DOHH2 (cell line): ENCODE measurements around the gene DHRS4L2.
A peak's percentile ranks its signal among the peaks of the same experiment; 100 is the strongest.
"Not testable (repeated sequence)": the region's sequence is repeated elsewhere in the genome, so short reads cannot be mapped to it uniquely, and the experiment has no call there.

ENCODE experiments used
- H3F3A ChIP-seq: fragments of 200-600 bp; sonication (generic), shearing (Covaris generic); 2 replicates; pipeline ENCODE4 v1.6.0; 2016; ENCODE audit warnings: antibody characterized with exemption, mild to moderate bottlenecking; ENCODE audit not compliant: control insufficient read depth, insufficient read depth
- H3K27ac ChIP-seq: fragments of 200-600 bp; sonication (generic); 2 replicates; pipeline ENCODE4 v1.5.1; 2014; ENCODE audit warnings: low read depth, mild to moderate bottlenecking, low read length, moderate library complexity
- H3K27me3 ChIP-seq: fragments of 200-600 bp; sonication (generic); 2 replicates; pipeline ENCODE4 v1.6.1; 2014; ENCODE audit warnings: mild to moderate bottlenecking, low read length, mixed read lengths; ENCODE audit not compliant: control insufficient read depth
- H3K36me3 ChIP-seq: fragments of 200-600 bp; sonication (generic); 2 replicates; pipeline ENCODE4 v1.6.1; 2014; ENCODE audit warnings: mild to moderate bottlenecking, low read length, moderate library complexity, mixed read lengths; ENCODE audit not compliant: control insufficient read depth
- H3K4me1 ChIP-seq: fragments of 200-600 bp; sonication (generic); 2 replicates; pipeline ENCODE4 v1.6.1; 2014; ENCODE audit warnings: mild to moderate bottlenecking, low read length, mixed read lengths; ENCODE audit not compliant: control insufficient read depth
- H3K4me2 ChIP-seq: fragments of 200-600 bp; sonication (generic); 2 replicates; pipeline ENCODE4 v1.6.0; 2014; ENCODE audit warnings: mild to moderate bottlenecking, low read length, moderate library complexity
- H3K4me3 ChIP-seq: fragments of 200-600 bp; sonication (generic); 2 replicates; pipeline ENCODE4 v1.5.1; 2014; ENCODE audit warnings: mild to moderate bottlenecking, low read length, mixed read lengths
- H3K79me2 ChIP-seq: fragments of 200-600 bp; sonication (generic); 2 replicates; pipeline ENCODE4 v1.6.1; 2014; ENCODE audit warnings: mild to moderate bottlenecking, low read length, mixed read lengths; ENCODE audit not compliant: control insufficient read depth
- H3K9me2 ChIP-seq: fragments of 200-600 bp; sonication (generic); replicated peaks from 2 replicates; pipeline ENCODE4 v1.6.1; 2014; ENCODE audit warnings: mild to moderate bottlenecking, low read length, mixed read lengths; ENCODE audit not compliant: control insufficient read depth
- H3K9me3 ChIP-seq: fragments of 200-600 bp; sonication (generic); 2 replicates; pipeline ENCODE4 v1.6.1; 2014; ENCODE audit warnings: antibody characterized with exemption, low read length, mixed read lengths; ENCODE audit not compliant: control insufficient read depth, insufficient read depth
- H4K20me1 ChIP-seq: fragments of 200-600 bp; sonication (generic); 2 replicates; pipeline ENCODE4 v1.6.0; 2014; ENCODE audit warnings: low read depth, mild to moderate bottlenecking, antibody characterized with exemption, low read length, moderate library complexity; ENCODE audit not compliant: control insufficient read depth, insufficient read depth
- EZH2phosphoT487 ChIP-seq: fragments of 200-600 bp; sonication (generic); IDR thresholded peaks from 2 replicates; pipeline ENCODE4 v1.6.1; 2017; ENCODE audit warnings: borderline replicate concordance, mild to moderate bottlenecking, antibody characterized with exemption, low read length, moderate library complexity, mixed read lengths
- TF ChIP-seq, protein P1 (sequence below): fragments of 200-600 bp; sonication (generic); IDR thresholded peaks from one replicate; pipeline ENCODE4 v1.5.1; 2014; ENCODE audit warnings: antibody characterized with exemption, mild to moderate bottlenecking, low read depth, low read length; ENCODE audit not compliant: poor library complexity, severe bottlenecking

The DHRS4L2 gene

DNA sequence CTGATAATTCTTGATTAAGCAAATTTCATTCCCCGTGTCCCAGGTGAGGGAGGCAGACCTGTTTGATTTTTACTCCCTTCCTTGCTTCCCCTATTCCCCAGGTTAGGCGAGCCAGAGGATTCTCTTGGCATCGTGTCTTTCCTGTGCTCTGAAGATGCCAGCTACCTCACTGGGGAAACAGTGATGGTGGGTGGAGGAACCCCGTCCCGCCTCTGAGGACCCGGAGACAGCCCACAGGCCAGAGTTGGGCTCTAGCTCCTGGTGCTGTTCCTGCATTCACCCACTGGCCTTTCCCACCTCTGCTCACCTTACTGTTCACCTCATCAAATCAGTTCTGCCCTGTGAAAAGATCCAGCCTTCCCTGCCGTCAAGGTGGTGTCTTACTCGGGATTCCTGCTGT is 62.0 kb downstream of the DHRS4L2 start:
- not testable (repeated sequence) for H3K27ac ChIP-seq, H3K9me2 ChIP-seq, H3K79me2 ChIP-seq, H3K9me3 ChIP-seq, H4K20me1 ChIP-seq, H3F3A ChIP-seq, H3K36me3 ChIP-seq
- peak overlapping the region; percentile 96 for H3K4me2 ChIP-seq
- peaks cover 15% of the 10 kb centered on the region for H3K27me3 ChIP-seq
- H3K4me3 ChIP-seq, result peak overlapping the region; percentile 80
- peaks cover 47% of the 10 kb centered on the region for H3K4me1 ChIP-seq

DNA sequence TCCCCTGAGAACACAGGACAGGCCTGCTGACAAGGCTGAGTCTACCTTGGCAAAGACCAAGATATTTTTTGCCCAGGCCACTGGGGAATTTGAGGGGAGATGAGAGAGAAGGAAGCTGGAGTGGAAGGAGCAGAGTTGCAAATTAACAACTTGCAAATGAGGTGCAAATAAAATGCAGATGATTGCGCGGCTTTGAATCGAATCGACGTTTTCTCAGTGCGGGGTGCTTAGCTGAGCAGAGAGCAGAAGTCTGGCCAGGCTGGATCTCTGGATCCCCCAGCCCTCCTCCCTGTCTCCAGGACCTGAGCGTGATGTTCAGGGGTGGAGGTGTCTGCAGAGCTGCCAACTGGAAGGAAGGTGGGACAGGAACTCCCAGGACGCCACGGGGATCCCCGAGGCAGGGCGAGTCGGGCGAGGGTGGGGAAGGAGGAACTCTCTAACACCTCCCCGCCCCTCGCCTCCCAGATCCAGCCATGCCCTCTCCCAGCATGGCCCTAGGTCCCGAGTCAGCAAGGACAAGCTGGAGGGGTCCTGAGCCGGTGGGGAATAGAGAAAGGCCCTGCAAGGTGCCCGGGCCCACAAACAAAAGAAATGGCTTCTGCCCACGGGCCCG is 62.6 kb downstream of the DHRS4L2 start:
- no peaks in the 10 kb centered on the region for H3K9me3 ChIP-seq
- no peaks in the 10 kb centered on the region for H3K9me2 ChIP-seq
- peaks cover 47% of the 10 kb centered on the region for H3K4me1 ChIP-seq
- H3K36me3 ChIP-seq, result no peaks in the 10 kb centered on the region
- no peaks in the 10 kb centered on the region for H3K79me2 ChIP-seq
- peaks cover 15% of the 10 kb centered on the region for H3K27me3 ChIP-seq
- H4K20me1 ChIP-seq, result no peaks in the 10 kb centered on the region
- H3K4me2 ChIP-seq, result peak overlapping the region; percentile 96
- H3F3A ChIP-seq, result peaks cover 9% of the 10 kb centered on the region
- H3K27ac ChIP-seq, result peak overlapping the region; percentile 0; the same call in 1 of the 2 replicates
- TF ChIP-seq, protein P1, sequence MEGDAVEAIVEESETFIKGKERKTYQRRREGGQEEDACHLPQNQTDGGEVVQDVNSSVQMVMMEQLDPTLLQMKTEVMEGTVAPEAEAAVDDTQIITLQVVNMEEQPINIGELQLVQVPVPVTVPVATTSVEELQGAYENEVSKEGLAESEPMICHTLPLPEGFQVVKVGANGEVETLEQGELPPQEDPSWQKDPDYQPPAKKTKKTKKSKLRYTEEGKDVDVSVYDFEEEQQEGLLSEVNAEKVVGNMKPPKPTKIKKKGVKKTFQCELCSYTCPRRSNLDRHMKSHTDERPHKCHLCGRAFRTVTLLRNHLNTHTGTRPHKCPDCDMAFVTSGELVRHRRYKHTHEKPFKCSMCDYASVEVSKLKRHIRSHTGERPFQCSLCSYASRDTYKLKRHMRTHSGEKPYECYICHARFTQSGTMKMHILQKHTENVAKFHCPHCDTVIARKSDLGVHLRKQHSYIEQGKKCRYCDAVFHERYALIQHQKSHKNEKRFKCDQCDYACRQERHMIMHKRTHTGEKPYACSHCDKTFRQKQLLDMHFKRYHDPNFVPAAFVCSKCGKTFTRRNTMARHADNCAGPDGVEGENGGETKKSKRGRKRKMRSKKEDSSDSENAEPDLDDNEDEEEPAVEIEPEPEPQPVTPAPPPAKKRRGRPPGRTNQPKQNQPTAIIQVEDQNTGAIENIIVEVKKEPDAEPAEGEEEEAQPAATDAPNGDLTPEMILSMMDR, result no peak
- TF ChIP-seq EZH2phosphoT487, result no peak
- H3K4me3 ChIP-seq, result peak overlapping the region; percentile 80

DNA sequence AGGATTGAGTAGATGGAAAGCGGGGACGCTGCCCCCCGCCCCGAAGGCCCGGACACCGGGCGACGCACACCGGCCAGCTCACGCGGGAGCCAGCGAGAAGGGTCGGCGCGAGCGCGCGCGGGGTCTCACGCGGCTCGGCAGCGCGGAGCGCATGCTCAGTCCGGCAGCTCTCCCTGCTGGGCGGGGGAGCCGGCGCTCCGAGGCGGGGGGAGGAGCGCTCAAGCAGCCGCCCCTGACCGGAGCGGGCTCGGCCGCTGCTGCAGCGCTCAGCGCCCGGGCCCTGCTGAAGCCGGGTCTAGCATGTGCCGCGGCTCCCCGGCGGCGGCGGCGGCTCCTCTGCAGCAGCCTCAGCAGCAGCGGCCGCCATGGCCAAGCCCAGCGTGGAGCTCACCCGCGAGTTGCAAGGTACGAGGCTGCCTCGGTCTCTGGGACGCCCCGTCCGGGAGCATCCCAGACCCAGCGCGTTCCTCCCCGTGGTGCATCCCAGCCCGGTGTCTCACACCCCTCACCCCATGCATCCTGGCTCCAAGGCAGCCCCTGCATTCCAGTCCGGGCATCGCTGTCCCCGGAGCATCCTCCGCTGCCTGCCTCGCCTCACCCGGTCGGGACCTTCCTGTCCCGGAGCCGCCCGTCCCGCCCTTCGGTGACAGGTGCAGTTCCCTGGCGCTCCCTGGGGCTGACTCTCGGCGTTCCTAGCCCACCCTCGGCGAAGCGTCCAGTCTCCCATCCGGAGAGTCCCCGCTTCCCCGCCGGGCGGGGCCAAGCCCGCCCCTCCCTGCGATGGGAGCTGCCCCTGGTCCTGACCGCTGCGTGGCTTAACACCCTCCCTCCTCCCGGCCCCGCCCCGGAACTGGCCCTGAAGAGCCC is 63.3 kb downstream of the DHRS4L2 start, which contains the start of gene CARMIL3:
CARMIL3 (plus strand) TSS at position 221 of the 867 bp plus-strand sequence; CDS start at position 366, 145 bp downstream.
- H3K9me3 ChIP-seq, result no peaks in the 10 kb centered on the region
- H3F3A ChIP-seq, result peaks cover 9% of the 10 kb centered on the region
- H3K27ac ChIP-seq, result peak within 1 kb of the TSS; percentile 0; the same call in 1 of the 2 replicates
- H3K36me3 ChIP-seq, result no peaks in the 10 kb centered on the region
- H3K9me2 ChIP-seq, result no peaks in the 10 kb centered on the region
- no peaks in the 10 kb centered on the region for H3K79me2 ChIP-seq
- peak within 1 kb of the TSS; percentile 80 for H3K4me3 ChIP-seq
- peaks cover 47% of the 10 kb centered on the region for H3K4me1 ChIP-seq
- H4K20me1 ChIP-seq, result no peaks in the 10 kb centered on the region
- H3K4me2 ChIP-seq, result peak within 1 kb of the TSS; percentile 96
- H3K27me3 ChIP-seq, result peaks cover 15% of the 10 kb centered on the region
- no peak for TF ChIP-seq EZH2phosphoT487
- TF ChIP-seq, protein P1, result no peak
